Jurkat, Clone E6-1 (cell line): ENCODE results near the gene ULK2.
"Not testable (repeated sequence)": the region's sequence is repeated elsewhere in the genome, so short reads cannot be mapped to it uniquely, and the experiment has no call there.

ENCODE experiments used
- DNase-seq: peaks from one replicate; pipeline ENCODE4 v3.0.0-alpha.2; 2011; ENCODE audit warnings: low read depth, low spot score
- H3K4me3 ChIP-seq: 2 replicates; pipeline ENCODE4 v1.5.1; 2011; ENCODE audit warnings: mild to moderate bottlenecking, low read length, control low read depth, moderate library complexity

The ULK2 gene

GRCh38 chr17:19873346-19873745 is 5.6 kb upstream of the ULK2 start:
- H3K4me3 ChIP-seq, result no peak overlapping the region
- no peak for DNase-seq

GRCh38 chr17:19868079-19868395 is 301 bp upstream of the ULK2 start:
- DNase-seq, result no peak
- H3K4me3 ChIP-seq, result no peak overlapping the region

DNA sequence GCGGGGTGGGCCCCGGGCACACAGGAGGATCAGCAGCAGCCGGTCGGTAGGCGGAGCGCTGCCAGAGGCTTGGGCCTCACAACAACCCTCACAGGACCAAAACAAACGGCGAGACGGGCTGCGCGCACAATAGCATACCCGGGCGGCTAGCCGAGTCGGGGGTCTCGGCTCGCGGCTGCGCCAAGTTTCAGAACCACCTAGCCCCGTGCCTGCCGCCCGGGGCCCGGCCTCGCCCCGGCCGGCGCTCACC is 732 bp downstream of the ULK2 start:
- DNase-seq, result no peak

DNA sequence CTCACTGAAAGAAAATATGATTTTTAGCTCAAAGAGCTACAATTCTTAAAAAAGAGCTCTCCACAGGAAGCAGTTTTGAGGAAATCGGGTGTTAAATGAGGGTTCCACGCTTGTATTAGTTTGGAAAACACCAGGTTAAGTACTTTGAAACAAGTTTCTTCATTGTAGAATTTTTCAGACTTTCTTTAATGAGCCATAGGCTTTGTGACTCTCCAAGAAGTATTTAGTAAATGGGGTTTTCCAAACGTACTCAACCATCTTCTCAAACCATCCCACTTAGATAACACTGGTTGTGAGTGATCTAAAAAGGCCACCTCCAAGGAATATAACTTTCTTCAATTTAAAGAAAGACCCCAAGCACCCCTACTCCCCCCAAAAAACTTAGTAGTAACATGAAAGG is 2.7 kb downstream of the ULK2 start:
- H3K4me3 ChIP-seq, result no peak overlapping the region
- DNase-seq, result no peak

More for the DNA sequence above, 732 bp downstream of the ULK2 start:
- H3K4me3 ChIP-seq, result no peak overlapping the region

DNA sequence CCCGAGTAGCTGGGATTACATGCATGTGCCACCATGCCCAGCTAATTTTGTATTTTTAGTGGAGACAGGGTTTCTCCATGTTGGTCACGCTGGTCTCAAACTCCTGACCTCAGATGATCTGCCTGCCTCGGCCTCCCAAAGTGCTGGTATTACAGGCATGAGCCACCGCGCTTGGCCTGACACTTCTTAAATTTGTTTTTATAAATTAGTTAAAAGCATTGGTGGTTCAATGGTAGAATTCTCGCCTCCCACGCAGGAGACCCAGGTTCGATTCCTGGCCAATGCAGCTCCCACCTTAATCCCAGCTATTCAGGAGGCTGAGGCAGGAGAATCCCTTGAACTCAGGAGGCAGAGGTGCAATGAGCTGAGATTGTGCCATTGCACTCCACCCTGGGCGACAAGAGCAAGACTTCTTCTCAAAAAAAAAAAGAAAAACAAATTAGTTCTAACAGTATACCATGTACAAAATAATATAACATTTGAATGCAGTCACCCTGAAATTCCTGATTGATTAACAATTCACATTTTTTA is 7.0 kb downstream of the ULK2 start:
- not testable (repeated sequence) for DNase-seq, H3K4me3 ChIP-seq

GRCh38 chr17:19857640-19858039 is 10.1 kb downstream of the ULK2 start:
- DNase-seq, result no peak
- no peak overlapping the region for H3K4me3 ChIP-seq

- H3K4me3 ChIP-seq, result no peak overlapping the region
- no peak for DNase-seq
Measured at GRCh38 chr17:19833914-19834313, 33.8 kb downstream of the ULK2 start.

- DNase-seq, result no peak
Measured at GRCh38 chr17:19830061-19830460, 37.7 kb downstream of the ULK2 start.

DNA sequence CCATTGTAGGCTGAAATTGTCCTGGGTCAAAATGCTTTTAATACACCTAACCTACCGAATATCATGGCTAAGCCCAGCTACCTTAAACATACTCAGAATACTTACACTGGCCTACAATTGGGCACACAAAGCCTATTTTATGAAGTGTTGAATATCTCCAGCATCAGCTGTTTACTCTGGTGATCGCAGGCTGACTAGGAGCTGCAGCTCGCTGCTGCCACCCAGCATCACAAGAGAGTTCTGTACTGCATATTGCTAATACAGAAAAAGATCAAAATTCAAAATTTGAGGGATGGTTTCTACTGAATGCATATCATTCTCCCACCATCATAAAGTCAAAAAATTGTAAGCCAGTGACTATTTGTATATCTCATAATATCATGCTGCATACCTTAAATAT is 55.3 kb downstream of the ULK2 start:
- DNase-seq, result no peak
- H3K4me3 ChIP-seq, result no peak overlapping the region

More at GRCh38 chr17:19830061-19830460, 37.7 kb downstream of the ULK2 start:
- H3K4me3 ChIP-seq, result no peak overlapping the region

GRCh38 chr17:19805006-19805405 is 62.7 kb downstream of the ULK2 start:
- no peak for DNase-seq

GRCh38 chr17:19800571-19800970 is 67.2 kb downstream of the ULK2 start:
- DNase-seq, result no peak
- H3K4me3 ChIP-seq, result no peak overlapping the region

More at GRCh38 chr17:19805006-19805405, 62.7 kb downstream of the ULK2 start:
- no peak overlapping the region for H3K4me3 ChIP-seq

GRCh38 chr17:19799796-19800195 is 67.9 kb downstream of the ULK2 start:
- DNase-seq, result no peak
- no peak overlapping the region for H3K4me3 ChIP-seq

GRCh38 chr17:19796457-19796856 is 71.3 kb downstream of the ULK2 start:
- DNase-seq, result no peak
- no peak overlapping the region for H3K4me3 ChIP-seq

GRCh38 chr17:19791918-19792550 is 75.7 kb downstream of the ULK2 start:
- no peak overlapping the region for H3K4me3 ChIP-seq
- DNase-seq, result no peak

- no peak for DNase-seq
- H3K4me3 ChIP-seq, result no peak overlapping the region
Measured at GRCh38 chr17:19787733-19788357, 79.9 kb downstream of the ULK2 start.

DNA sequence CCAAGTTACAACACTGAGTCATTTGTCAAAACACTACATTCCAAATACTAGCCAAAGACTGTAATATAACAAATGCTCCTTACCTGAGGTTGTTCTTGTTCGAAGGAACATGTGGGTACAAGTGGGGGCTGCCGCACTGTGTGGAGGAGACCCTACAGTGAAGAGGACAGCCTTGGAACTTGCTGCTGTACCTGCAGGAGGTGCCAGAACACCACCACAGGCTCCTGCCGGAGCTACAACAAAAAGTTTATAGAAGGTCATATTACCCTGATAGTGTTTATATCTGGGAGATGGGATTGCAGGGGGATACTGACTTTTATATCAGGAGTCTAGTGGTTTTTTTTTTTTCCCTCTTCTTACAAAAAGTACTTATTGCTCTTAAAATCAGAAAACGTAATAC is 81.9 kb downstream of the ULK2 start:
- DNase-seq, result no peak
- no peak overlapping the region for H3K4me3 ChIP-seq

DNA sequence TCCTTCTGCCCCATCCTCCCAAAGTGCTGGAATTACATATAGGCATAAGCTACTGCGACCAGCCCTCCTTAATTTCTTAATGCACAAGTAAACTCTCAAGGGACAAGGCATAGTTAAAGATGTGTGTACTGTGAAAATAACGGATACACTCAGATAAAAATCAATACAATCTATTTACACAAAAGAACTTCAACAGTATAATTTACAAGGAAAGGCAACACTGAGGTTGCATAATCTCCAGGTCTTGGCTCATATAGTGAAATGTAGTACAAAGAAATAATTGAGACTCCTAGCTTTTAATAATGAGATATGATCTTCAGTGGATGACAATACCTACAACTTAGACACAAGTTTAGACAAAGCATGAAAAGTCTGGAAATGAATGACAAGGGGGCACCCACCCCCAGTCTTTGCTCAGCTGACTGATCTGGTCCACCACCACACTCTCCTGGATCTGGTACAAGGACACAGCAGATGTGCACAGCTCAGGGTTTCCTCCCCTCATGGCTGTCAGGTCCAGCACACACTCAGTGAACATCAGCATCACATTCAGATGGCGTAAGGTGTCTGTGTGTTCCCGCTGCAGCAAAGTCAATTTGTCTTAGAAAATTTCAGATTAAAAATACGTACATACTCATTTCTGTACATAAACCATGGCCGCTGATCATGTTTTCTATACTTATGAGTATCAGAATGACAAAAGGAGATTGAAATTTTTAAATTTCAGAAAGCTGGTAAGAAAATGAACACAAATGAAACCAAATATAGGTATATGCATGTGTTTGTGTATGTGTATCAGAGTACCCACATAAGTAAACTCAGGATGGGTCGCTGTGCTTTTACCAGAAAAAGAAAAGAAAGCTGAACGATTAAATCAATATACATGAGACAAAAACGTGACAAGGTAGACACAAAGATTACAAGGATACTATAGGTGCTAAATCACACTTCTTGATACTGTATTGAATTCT is 86.0 kb downstream of the ULK2 start:
- DNase-seq, result no peak
- H3K4me3 ChIP-seq, result no peak overlapping the region

DNA sequence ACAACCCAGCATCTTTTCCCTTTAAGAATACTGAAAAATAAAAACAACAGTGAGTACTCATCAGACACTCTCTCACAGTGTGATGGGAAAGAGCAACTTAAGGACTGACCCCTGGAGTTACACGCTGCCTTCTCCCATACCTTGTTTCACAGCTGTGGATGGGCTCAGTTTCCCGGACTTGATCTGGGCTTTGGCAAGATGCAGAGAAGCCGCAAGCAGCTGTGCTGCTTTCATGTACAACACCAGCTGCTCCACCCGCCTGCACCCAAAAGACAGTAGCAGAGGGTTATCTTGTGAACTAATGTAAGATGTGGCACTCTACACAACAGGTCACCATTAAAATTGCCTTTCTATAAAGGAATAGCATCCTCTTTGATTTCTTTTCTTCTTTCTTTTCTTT is 86.9 kb downstream of the ULK2 start:
- no peak overlapping the region for H3K4me3 ChIP-seq
- DNase-seq, result no peak

GRCh38 chr17:19773534-19773933 is 94.2 kb downstream of the ULK2 start:
- DNase-seq, result no peak

DNA sequence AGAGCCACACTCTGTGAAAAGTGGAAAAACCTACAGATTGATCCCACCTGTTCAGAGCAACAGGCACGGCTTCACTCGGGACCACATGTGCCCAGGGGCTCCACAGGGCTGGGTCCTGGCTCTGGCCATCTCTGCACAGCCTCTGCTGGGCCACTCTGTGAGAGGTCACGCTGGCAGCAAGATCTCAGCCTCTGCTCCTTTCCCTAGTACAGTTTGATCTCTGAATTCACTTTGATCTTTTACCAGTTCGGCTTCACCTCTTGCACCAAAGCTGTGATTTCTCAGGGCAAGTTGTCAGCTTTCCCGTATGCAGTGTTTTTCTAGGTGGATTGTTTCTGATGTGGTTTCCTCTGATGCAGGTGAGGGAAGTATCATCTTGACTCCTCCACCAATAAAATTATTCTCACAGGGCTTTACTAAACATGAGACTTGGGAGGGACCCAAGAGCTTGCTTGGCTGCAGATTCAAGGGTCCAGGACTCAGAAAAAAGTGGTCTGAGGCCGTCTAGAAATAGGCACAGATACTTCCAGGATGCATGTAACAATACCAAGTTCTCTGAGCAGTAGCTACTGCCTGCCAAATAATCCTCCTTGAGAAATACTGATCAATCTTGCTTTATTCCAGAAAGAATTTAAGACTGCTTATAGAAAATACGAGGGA is 95.6 kb downstream of the ULK2 start:
- DNase-seq, result peak; percentile 73
- H3K4me3 ChIP-seq, result no peak overlapping the region

More at GRCh38 chr17:19773534-19773933, 94.2 kb downstream of the ULK2 start:
- no peak overlapping the region for H3K4me3 ChIP-seq
